ENCODE data around the gene UBE2O. TPM values are rescaled to one million over a fixed set of nuclear protein-coding genes. Genes with fewer than 3 reads are reported as not detected.

The UBE2O gene
- total RNA-seq, 1 donor from 2014 or later: 25.8 TPM

GRCh38 chr17:76437467-76438402 lies 15.2 kb downstream of the UBE2O start:
- H3K4me1 Mint-ChIP-seq (ENCODE audit: low read depth, unreplicated experiment): peaks cover 18% of the 10 kb centered on the region
- no peak overlapping the region for H3K4me3 Mint-ChIP-seq (ENCODE audit: unreplicated experiment)
- no peak overlapping the region for H3K27ac ChIP-seq (ENCODE audit: low read depth, low read length)
- no peaks in the 10 kb centered on the region for H3K36me3 ChIP-seq (ENCODE audit: insufficient read depth, low read length)
- no peaks in the 10 kb centered on the region for H3K9me3 ChIP-seq (ENCODE audit: insufficient read depth, low read depth, low read length)
- H3K4me3 ChIP-seq (ENCODE audit: insufficient read depth, low read depth, low read length): no peak overlapping the region
- no peak overlapping the region for H3K9ac ChIP-seq (ENCODE audit: low read length)
- H3K27ac Mint-ChIP-seq (ENCODE audit: unreplicated experiment): no peak overlapping the region
- no peaks in the 10 kb centered on the region for H3K27me3 Mint-ChIP-seq (ENCODE audit: low read depth, unreplicated experiment)
- peaks cover 94% of the 10 kb centered on the region for H3K79me2 ChIP-seq (ENCODE audit: insufficient read depth, low read length)
- peaks cover 93% of the 10 kb centered on the region for H4K20me1 ChIP-seq (ENCODE audit: insufficient read depth, low read length)
- no peaks in the 10 kb centered on the region for H3K9me3 Mint-ChIP-seq (ENCODE audit: unreplicated experiment)
- no peak for TF ChIP-seq EZH2 (IDR thresholded peaks at IDR 0.05; ENCODE audit: insufficient read depth, low read length)
- no peak for TF ChIP-seq CTCF (IDR thresholded peaks at IDR 0.05; ENCODE audit: insufficient read depth, low read depth, low read length)
- no peak overlapping the region for H2AFZ ChIP-seq (ENCODE audit: low read depth, low read length)
- H3K36me3 Mint-ChIP-seq (ENCODE audit: low read depth, unreplicated experiment): peaks cover 2% of the 10 kb centered on the region
- H3K27me3 ChIP-seq (ENCODE audit: insufficient read depth, low read length): no peaks in the 10 kb centered on the region
- peaks cover 3% of the 10 kb centered on the region for H3K4me1 ChIP-seq (ENCODE audit: insufficient read depth, low read length)
- no peak overlapping the region for H3K4me2 ChIP-seq (ENCODE audit: low read length)
- no peak for DNase-seq (ENCODE audit: low read depth)
- no peak for FAIRE-seq

- Mint-ChIP-seq H3K4me1 (ENCODE audit: low read depth, unreplicated experiment) (peaks cover 8% of the 10 kb centered on the region), H3K27me3 (ENCODE audit: low read depth, unreplicated experiment) (no peaks in the 10 kb centered on the region), H3K36me3 (ENCODE audit: low read depth, unreplicated experiment) (peaks cover 2% of the 10 kb centered on the region), H3K4me3 (ENCODE audit: unreplicated experiment) (no peak overlapping the region), H3K9me3 (ENCODE audit: unreplicated experiment) (no peaks in the 10 kb centered on the region), H3K27ac (ENCODE audit: unreplicated experiment) (no peak overlapping the region)
- Histone ChIP-seq H3K9me3 (ENCODE audit: insufficient read depth, low read depth, low read length) (no peaks in the 10 kb centered on the region), H3K27ac (ENCODE audit: low read depth, low read length) (no peak overlapping the region), H3K9ac (ENCODE audit: low read length) (no peak overlapping the region), H3K4me1 (ENCODE audit: insufficient read depth, low read length) (peaks cover 3% of the 10 kb centered on the region), H3K4me2 (ENCODE audit: low read length) (no peak overlapping the region), H3K79me2 (ENCODE audit: insufficient read depth, low read length) (peaks cover 91% of the 10 kb centered on the region), H3K27me3 (ENCODE audit: insufficient read depth, low read length) (no peaks in the 10 kb centered on the region), H3K36me3 (ENCODE audit: insufficient read depth, low read length) (no peaks in the 10 kb centered on the region), H2AFZ (ENCODE audit: low read depth, low read length) (no peak overlapping the region), H3K4me3 (ENCODE audit: insufficient read depth, low read depth, low read length) (no peak overlapping the region), H4K20me1 (ENCODE audit: insufficient read depth, low read length) (peaks cover 93% of the 10 kb centered on the region)
- FAIRE-seq (no peak), DNase-seq (ENCODE audit: low read depth) (no peak)
- no peak for TF ChIP-seq CTCF (IDR thresholded peaks at IDR 0.05; ENCODE audit: insufficient read depth, low read depth, low read length)
- no peak for TF ChIP-seq EZH2 (IDR thresholded peaks at IDR 0.05; ENCODE audit: insufficient read depth, low read length)
Observed at GRCh38 chr17:76435751-76436150, 17.2 kb downstream of the UBE2O start.

GRCh38 chr17:76434870-76435269 lies 18.1 kb downstream of the UBE2O start:
- no peak overlapping the region for H3K27ac Mint-ChIP-seq (ENCODE audit: unreplicated experiment)
- Histone ChIP-seq H3K79me2 (ENCODE audit: insufficient read depth, low read length) (peaks cover 91% of the 10 kb centered on the region), H4K20me1 (ENCODE audit: insufficient read depth, low read length) (peaks cover 94% of the 10 kb centered on the region), H3K4me2 (ENCODE audit: low read length) (no peak overlapping the region), H3K9me3 (ENCODE audit: insufficient read depth, low read depth, low read length) (no peaks in the 10 kb centered on the region), H3K4me1 (ENCODE audit: insufficient read depth, low read length) (peaks cover 3% of the 10 kb centered on the region), H3K27ac (ENCODE audit: low read depth, low read length) (no peak overlapping the region), H3K4me3 (ENCODE audit: insufficient read depth, low read depth, low read length) (no peak overlapping the region), H3K27me3 (ENCODE audit: insufficient read depth, low read length) (no peaks in the 10 kb centered on the region), H2AFZ (ENCODE audit: low read depth, low read length) (no peak overlapping the region), H3K9ac (ENCODE audit: low read length) (no peak overlapping the region), H3K36me3 (ENCODE audit: insufficient read depth, low read length) (no peaks in the 10 kb centered on the region)
- H3K4me1 Mint-ChIP-seq (ENCODE audit: low read depth, unreplicated experiment): peaks cover 10% of the 10 kb centered on the region
- DNase-seq (ENCODE audit: low read depth) (no peak), FAIRE-seq (no peak)
- H3K36me3 Mint-ChIP-seq (ENCODE audit: low read depth, unreplicated experiment): peaks cover 2% of the 10 kb centered on the region
- no peaks in the 10 kb centered on the region for H3K9me3 Mint-ChIP-seq (ENCODE audit: unreplicated experiment)
- no peak overlapping the region for H3K4me3 Mint-ChIP-seq (ENCODE audit: unreplicated experiment)
- H3K27me3 Mint-ChIP-seq (ENCODE audit: low read depth, unreplicated experiment): no peaks in the 10 kb centered on the region
- TF ChIP-seq CTCF (IDR thresholded peaks at IDR 0.05; ENCODE audit: insufficient read depth, low read depth, low read length): no peak
- TF ChIP-seq EZH2 (IDR thresholded peaks at IDR 0.05; ENCODE audit: insufficient read depth, low read length): no peak
